NCI-H1105 (cell line): ENCODE measurements around the gene P2RX4.
"Not testable (repeated sequence)": the region's sequence is repeated elsewhere in the genome, so short reads cannot be mapped to it uniquely, and the experiment has no call there.

Experiments
- DNase-seq: peaks from one replicate; lab custom pipeline; 2025; lab: John Stamatoyannopoulos, UW

The P2RX4 gene

GRCh38 chr12:121245951-121246350, 36.0 kb downstream of the P2RX4 start:
- DNase-seq: no peak

- DNase-seq: no peak
Measured at GRCh38 chr12:121246893-121247557, 37.1 kb downstream of the P2RX4 start.

- no peak for DNase-seq
Measured at GRCh38 chr12:121248622-121249021, 38.7 kb downstream of the P2RX4 start.

- DNase-seq: no peak
Measured at GRCh38 chr12:121250359-121250758, 40.4 kb downstream of the P2RX4 start.

GRCh38 chr12:121251838-121252237, 41.9 kb downstream of the P2RX4 start:
- no peak for DNase-seq

GRCh38 chr12:121252712-121253345, 42.9 kb downstream of the P2RX4 start:
- DNase-seq: no peak

GRCh38 chr12:121253638-121254335, 43.9 kb downstream of the P2RX4 start:
- no peak for DNase-seq

GRCh38 chr12:121255433-121255832, 45.5 kb downstream of the P2RX4 start:
- no peak for DNase-seq

- not testable (repeated sequence) for DNase-seq
Measured at GRCh38 chr12:121257704-121258449, 47.9 kb downstream of the P2RX4 start.

- no peak for DNase-seq
Measured at GRCh38 chr12:121259074-121259473, 49.1 kb downstream of the P2RX4 start.

GRCh38 chr12:121260091-121260490, 50.2 kb downstream of the P2RX4 start:
- no peak for DNase-seq

- DNase-seq: no peak
Measured at GRCh38 chr12:121261398-121261797, 51.5 kb downstream of the P2RX4 start.

GRCh38 chr12:121263206-121263935, 53.4 kb downstream of the P2RX4 start:
- no peak for DNase-seq

GRCh38 chr12:121264135-121264534, 54.2 kb downstream of the P2RX4 start:
- no peak for DNase-seq

- DNase-seq: no peak
Measured at GRCh38 chr12:121264951-121265515, 55.1 kb downstream of the P2RX4 start.

- DNase-seq: no peak
Measured at GRCh38 chr12:121267822-121268221, 57.9 kb downstream of the P2RX4 start.

GRCh38 chr12:121273364-121273896, 63.5 kb downstream of the P2RX4 start:
- DNase-seq: no peak

GRCh38 chr12:121274036-121274763, 64.3 kb downstream of the P2RX4 start:
- no peak for DNase-seq

- no peak for DNase-seq
Measured at GRCh38 chr12:121277374-121277759, 67.4 kb downstream of the P2RX4 start.
